ENCODE measurements around the gene TSPYL2. TPM values are rescaled to one million over a fixed set of nuclear protein-coding genes. Genes with fewer than 3 reads are reported as not detected.

Gene TSPYL2
- total and polyA plus RNA-seq, 2 of the 4 experiments (the other 2 are of a cell fraction), result 19.2 to 49.7 TPM

DNA sequence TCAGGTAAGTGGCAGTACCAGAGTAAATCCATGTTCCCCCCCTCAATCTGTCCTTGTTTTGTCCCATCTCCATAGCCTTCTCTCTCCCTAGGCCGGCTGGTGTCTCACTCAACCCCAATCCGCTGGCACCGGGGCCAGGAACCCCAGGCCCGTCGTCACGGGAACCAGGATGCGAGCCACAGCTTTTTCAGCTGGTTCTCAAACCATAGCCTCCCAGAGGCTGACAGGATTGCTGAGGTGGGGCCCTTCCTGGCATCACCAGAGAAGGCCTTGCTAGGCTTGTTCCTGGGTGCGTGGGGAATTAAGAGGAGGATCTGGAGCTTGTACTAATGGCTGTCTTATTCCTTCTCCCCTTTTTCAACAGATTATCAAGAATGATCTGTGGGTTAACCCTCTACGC lies 2.7 kb downstream of the TSPYL2 start:
- dilution Hi-C loops (cut with HindIII; ENCODE audit: low sequenced_read_pairs, unreplicated experiment), result no loop called here

More for the DNA sequence above, 2.7 kb downstream of the TSPYL2 start:
- Histone ChIP-seq H3K4me2 (ENCODE audit: low read depth, low read length) (no peak overlapping the region), H2BK120ac (ENCODE audit: low read depth, low read length) (no peak overlapping the region), H3K4me1 (ENCODE audit: control insufficient read depth, insufficient read depth, low read length) (peaks cover 3% of the 10 kb centered on the region; the same call in 1 of the 2 replicates), H3K9ac (ENCODE audit: low read depth, low read length) (no peak overlapping the region), H2AFZ (replicated peaks; ENCODE audit: low read length, poor library complexity) (no peak overlapping the region), H2BK5ac (ENCODE audit: low read depth, low read length, poor library complexity, severe bottlenecking) (no peak overlapping the region), H2BK15ac (ENCODE audit: low read depth, low read length) (no peak overlapping the region), H3K79me1 (ENCODE audit: low read depth in 1 of 2, low read length in 2 of 2) (peaks cover 8 to 39% of the 10 kb centered on the region in 2 experiments; a peak in 2 of 4 replicates), H3K36me3 (ENCODE audit: control insufficient read depth, insufficient read depth, low read length) (peaks cover 30% of the 10 kb centered on the region), H2BK20ac (ENCODE audit: low read depth, low read length) (no peak overlapping the region), H3K4me3 (ENCODE audit: insufficient read depth, low read depth, low read length) (no peak overlapping the region), H3K9me1 (ENCODE audit: insufficient read depth, low read length) (peaks cover 5% of the 10 kb centered on the region), H3K4ac (ENCODE audit: low read depth, low read length) (no peak overlapping the region), H2AK9ac (replicated peaks; ENCODE audit: low read depth, low read length, poor library complexity) (no peak overlapping the region), H4K8ac (ENCODE audit: low read depth in 2 of 2, low read length in 2 of 2) (no peak overlapping the region), H3K23ac (ENCODE audit: low read depth, low read length) (no peak overlapping the region), H3K56ac (ENCODE audit: extremely low read depth, insufficient read depth, low read length) (no peak overlapping the region), H3K27ac (ENCODE audit: insufficient read depth, low read length) (no peak overlapping the region), H3K14ac (replicated peaks; ENCODE audit: low read depth, low read length) (no peak overlapping the region), H4K5ac (ENCODE audit: low read depth, low read length) (no peak overlapping the region), H3K27me3 (ENCODE audit: control insufficient read depth, insufficient read depth, low read length) (no peaks in the 10 kb centered on the region), H3K18ac (ENCODE audit: low read depth, low read length) (no peak overlapping the region), H2AK5ac (ENCODE audit: low read depth, low read length) (no peak overlapping the region), H4K91ac (ENCODE audit: insufficient read depth, low read depth, low read length) (no peak overlapping the region), H3K9me3 (ENCODE audit: control insufficient read depth, insufficient read depth, low read length) (no peaks in the 10 kb centered on the region), H4K20me1 (ENCODE audit: insufficient read depth, low read length) (peaks cover 35% of the 10 kb centered on the region)
- CTCF ChIA-PET, result no interaction called here
- in situ Hi-C loops (cut with MboI; ENCODE audit: low sequenced_read_pairs), result no loop called here
- TF ChIP-seq NFE2L2 (IDR thresholded peaks at IDR 0.05; ENCODE audit: low read depth, low read length), result no peak
- no peak for TF ChIP-seq SMC3 (IDR thresholded peaks at IDR 0.05; ENCODE audit: low read depth, low read length)
- no peak for TF ChIP-seq RFX5 (IDR thresholded peaks at IDR 0.05; ENCODE audit: low read depth, low read length)
- TF ChIP-seq, protein P1, sequence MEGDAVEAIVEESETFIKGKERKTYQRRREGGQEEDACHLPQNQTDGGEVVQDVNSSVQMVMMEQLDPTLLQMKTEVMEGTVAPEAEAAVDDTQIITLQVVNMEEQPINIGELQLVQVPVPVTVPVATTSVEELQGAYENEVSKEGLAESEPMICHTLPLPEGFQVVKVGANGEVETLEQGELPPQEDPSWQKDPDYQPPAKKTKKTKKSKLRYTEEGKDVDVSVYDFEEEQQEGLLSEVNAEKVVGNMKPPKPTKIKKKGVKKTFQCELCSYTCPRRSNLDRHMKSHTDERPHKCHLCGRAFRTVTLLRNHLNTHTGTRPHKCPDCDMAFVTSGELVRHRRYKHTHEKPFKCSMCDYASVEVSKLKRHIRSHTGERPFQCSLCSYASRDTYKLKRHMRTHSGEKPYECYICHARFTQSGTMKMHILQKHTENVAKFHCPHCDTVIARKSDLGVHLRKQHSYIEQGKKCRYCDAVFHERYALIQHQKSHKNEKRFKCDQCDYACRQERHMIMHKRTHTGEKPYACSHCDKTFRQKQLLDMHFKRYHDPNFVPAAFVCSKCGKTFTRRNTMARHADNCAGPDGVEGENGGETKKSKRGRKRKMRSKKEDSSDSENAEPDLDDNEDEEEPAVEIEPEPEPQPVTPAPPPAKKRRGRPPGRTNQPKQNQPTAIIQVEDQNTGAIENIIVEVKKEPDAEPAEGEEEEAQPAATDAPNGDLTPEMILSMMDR (conservative IDR thresholded peaks at IDR 0.05; ENCODE audit: low read depth, low read length), result no peak
- TF ChIP-seq RAD21 (IDR thresholded peaks at IDR 0.05; ENCODE audit: low read length), result no peak
- TF ChIP-seq MAZ (IDR thresholded peaks at IDR 0.05; ENCODE audit: borderline replicate concordance, low read depth, low read length), result no peak
- no peak for TF ChIP-seq MXI1 (IDR thresholded peaks at IDR 0.05; ENCODE audit: borderline replicate concordance, low read depth, low read length)
- TF ChIP-seq CHD1 (IDR thresholded peaks at IDR 0.05; ENCODE audit: low read depth, low read length), result no peak
- TF ChIP-seq BHLHE40 (IDR thresholded peaks at IDR 0.05; ENCODE audit: low read depth, low read length), result no peak
- no peak for TF ChIP-seq POLR2A (IDR thresholded peaks at IDR 0.05; ENCODE audit: low read depth, low read length)
- TF ChIP-seq MAFK (IDR thresholded peaks at IDR 0.05; ENCODE audit: low read depth, low read length), result no peak
- DNase-seq (no peak), ATAC-seq (ENCODE audit: low read depth) (no peak)
- POLR2A ChIA-PET (ENCODE audit: unreplicated experiment), result no interaction called here
- 87% methylated on average over 6 of the region's 9 CpGs; no CpG with 5 or more reads in 1 of the 2 experiments for WGBS, 2 experiments (ENCODE audit: extremely low coverage in 2 of 2, insufficient read length in 1 of 2)
- intact Hi-C loops (cut with micrococcal nuclease), result no loop called here
- BruUV-seq (replicated peaks), result no TSS peak
